ENCODE data around the gene ACOX1. TPM values are rescaled to one million over a fixed set of nuclear protein-coding genes. Genes with fewer than 3 reads are reported as not detected.

Gene ACOX1
- total and polyA plus RNA-seq, 2 of the 13 experiments (the other 11 are each of a cell fraction or from before 2014, with no cell fraction given): 86.4 to 120 TPM

- TF ChIP-seq ZFAT (CRISPR knock-in tag; conservative IDR thresholded peaks at IDR 0.05) (no peak), U2AF2 (IDR thresholded peaks at IDR 0.05; ENCODE audit: low read depth, low read length) (no peak), TAF15 (IDR thresholded peaks at IDR 0.05; ENCODE audit: low read depth, low read length, poor library complexity, severe bottlenecking) (no peak), ZNF317 (CRISPR knock-in tag; IDR thresholded peaks at IDR 0.05) (no peak), GLI4 (CRISPR knock-in tag; IDR thresholded peaks at IDR 0.05; ENCODE audit: borderline replicate concordance) (no peak), HHEX (CRISPR knock-in tag; IDR thresholded peaks at IDR 0.05) (no peak), ZNF564 (CRISPR knock-in tag; IDR thresholded peaks at IDR 0.05) (no peak), MBD4 (IDR thresholded peaks at IDR 0.05; ENCODE audit: borderline replicate concordance, low read length) (no peak), SMC3 (IDR thresholded peaks at IDR 0.05; ENCODE audit: low read length) (peak; percentile 84), ZNF609 (CRISPR knock-in tag; IDR thresholded peaks at IDR 0.05; ENCODE audit: borderline replicate concordance) (0 out of 2 replicates have a peak, but pooled peaks have one; percentile 31), ZNF724P (CRISPR knock-in tag; IDR thresholded peaks at IDR 0.05; ENCODE audit: borderline replicate concordance) (no peak), PLSCR1 (CRISPR knock-in tag; IDR thresholded peaks at IDR 0.05; ENCODE audit: borderline replicate concordance) (no peak), STAT5B (CRISPR knock-in tag; IDR thresholded peaks at IDR 0.05) (no peak), PHF21A (CRISPR knock-in tag; IDR thresholded peaks at IDR 0.05) (peak; percentile 45; the same call in 1 of the 2 replicates), HNF4G (IDR thresholded peaks at IDR 0.05; ENCODE audit: borderline replicate concordance, low read depth, low read length) (no peak), HNF4G (CRISPR knock-in tag; IDR thresholded peaks at IDR 0.05; ENCODE audit: borderline replicate concordance, low read depth) (no peak), IRF1 (CRISPR knock-in tag; IDR thresholded peaks at IDR 0.05; ENCODE audit: low read depth) (no peak), CTCF (CRISPR knock-in tag; IDR thresholded peaks at IDR 0.05) (peak; percentile 96), ZNF20 (CRISPR knock-in tag; IDR thresholded peaks at IDR 0.05) (no peak)
Observed at GRCh38 chr17:76005263-76006149, 26.5 kb upstream of the ACOX1 start (continued).
